ENCODE measurements around the gene CBFA2T2. TPM values are rescaled to one million over a fixed set of nuclear protein-coding genes. Genes with fewer than 3 reads are reported as not detected.
A peak's percentile ranks its signal among the peaks of the same experiment; 100 is the strongest.

Gene CBFA2T2
- total RNA-seq, 1 experiment from 2014 or later: 7.5 TPM

DNA sequence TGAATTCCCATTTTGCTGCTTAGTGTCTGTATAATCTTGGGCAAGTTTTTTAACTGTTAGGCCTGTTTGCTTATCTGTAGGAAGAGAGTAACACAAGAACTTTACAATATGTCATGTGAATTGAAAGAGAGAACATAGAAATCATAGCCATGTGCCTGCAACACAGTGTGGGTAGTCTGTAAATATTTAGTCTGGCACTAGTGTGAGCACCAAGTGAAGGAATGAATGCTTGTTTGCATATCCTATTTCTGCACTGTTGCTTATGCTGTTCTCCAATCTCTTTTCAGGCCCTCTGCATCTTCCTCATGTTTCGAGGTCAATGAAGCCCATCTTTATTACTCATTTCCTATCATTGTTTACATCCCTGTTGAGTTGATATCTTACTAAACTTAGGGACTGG lies 49.2 kb downstream of the CBFA2T2 start:
- Histone ChIP-seq H3K27me3 (ENCODE audit: control insufficient read depth, insufficient read depth, low read length) (no peaks in the 10 kb centered on the region), H3K4me3 (ENCODE audit: insufficient read depth, low read depth, low read length) (no peak overlapping the region), H3K36me3 (replicated peaks; ENCODE audit: control insufficient read depth, insufficient read depth, low read length) (no peaks in the 10 kb centered on the region)
- DNase-seq: no peak

DNA sequence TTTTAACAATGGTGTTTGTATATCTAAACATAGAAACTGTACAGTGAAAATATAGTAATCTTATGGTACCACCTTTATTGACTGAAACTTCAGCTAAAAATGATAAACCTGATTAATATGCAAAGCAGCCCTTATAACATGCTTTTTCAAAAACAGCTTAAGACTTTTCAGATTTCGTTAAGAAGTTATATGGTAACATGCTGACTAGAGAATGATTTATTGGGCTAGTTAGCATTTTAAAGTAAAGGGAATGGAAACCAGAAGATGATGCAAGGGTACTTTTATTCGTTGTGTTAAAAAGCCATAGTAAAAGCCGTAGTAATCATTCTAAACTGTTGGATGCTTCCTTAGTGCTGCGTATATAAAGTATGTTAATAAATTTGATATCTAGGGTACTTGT lies 50.5 kb downstream of the CBFA2T2 start:
- no peak for DNase-seq
- Histone ChIP-seq H3K27me3 (ENCODE audit: control insufficient read depth, insufficient read depth, low read length) (no peaks in the 10 kb centered on the region), H3K36me3 (replicated peaks; ENCODE audit: control insufficient read depth, insufficient read depth, low read length) (no peaks in the 10 kb centered on the region), H3K4me3 (ENCODE audit: insufficient read depth, low read depth, low read length) (no peak overlapping the region)

DNA sequence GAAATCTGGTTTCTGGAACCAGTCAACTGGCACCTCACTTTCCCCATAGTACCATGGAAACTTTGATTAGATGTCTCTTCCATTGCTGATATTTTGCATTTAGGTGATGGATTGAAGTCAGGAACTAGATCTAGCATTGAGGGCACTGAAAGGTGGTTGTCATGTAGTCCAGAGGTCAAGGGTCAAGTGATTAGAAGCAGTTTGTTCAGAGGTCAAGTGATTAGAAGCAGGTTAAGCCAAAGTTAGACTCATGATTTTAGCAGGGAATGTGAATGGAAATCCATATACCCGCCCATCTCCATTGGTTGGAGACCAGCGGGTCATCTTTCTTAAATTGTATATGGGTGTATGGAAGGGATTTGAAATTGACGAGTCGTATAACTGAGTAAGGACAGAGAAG lies 51.2 kb downstream of the CBFA2T2 start:
- no peak for DNase-seq
- Histone ChIP-seq H3K4me3 (ENCODE audit: insufficient read depth, low read depth, low read length) (no peak overlapping the region), H3K36me3 (replicated peaks; ENCODE audit: control insufficient read depth, insufficient read depth, low read length) (no peaks in the 10 kb centered on the region), H3K27me3 (ENCODE audit: control insufficient read depth, insufficient read depth, low read length) (no peaks in the 10 kb centered on the region)

DNA sequence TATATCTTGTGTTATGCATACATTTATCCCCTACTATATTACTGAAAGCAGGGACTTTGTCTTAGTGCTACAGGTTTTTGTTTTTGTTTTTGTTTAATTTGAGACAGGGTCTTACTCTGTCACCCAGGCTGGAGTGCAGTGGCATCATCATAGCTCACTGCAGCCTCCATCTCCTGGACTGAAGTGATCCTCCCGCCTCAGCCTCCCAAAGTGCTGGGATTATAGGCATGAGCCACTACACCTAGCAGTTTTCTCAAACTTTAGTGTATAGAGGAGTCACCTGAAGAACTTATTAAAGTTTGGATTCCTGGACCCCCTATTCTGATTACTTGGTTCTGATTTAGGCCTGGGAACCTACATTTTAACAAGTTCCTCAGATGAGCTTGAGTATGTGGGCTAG lies 51.9 kb downstream of the CBFA2T2 start:
- Histone ChIP-seq H3K27me3 (ENCODE audit: control insufficient read depth, insufficient read depth, low read length) (no peaks in the 10 kb centered on the region), H3K4me3 (ENCODE audit: insufficient read depth, low read depth, low read length) (no peak overlapping the region), H3K36me3 (replicated peaks; ENCODE audit: control insufficient read depth, insufficient read depth, low read length) (no peaks in the 10 kb centered on the region)
- no peak for DNase-seq

DNA sequence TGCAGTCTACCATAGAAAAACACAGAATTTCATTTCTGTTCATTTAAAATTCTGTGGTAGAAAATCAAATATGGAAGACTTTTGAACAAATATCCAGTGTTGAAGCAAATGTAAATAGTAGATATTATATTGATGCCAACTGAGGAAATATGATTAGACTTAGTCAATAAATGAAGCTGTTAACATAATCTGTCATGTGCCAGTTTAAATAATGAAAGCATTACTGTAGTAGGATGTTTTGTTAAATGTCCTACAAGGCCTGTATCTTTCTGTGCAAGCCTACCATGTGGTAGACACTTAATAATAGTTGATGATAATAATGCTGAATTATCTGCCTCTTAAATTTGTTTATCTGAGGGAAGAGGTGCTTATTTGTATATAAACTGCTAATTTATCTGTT lies 55.9 kb downstream of the CBFA2T2 start:
- Histone ChIP-seq H3K4me3 (ENCODE audit: insufficient read depth, low read depth, low read length) (no peak overlapping the region), H3K27me3 (ENCODE audit: control insufficient read depth, insufficient read depth, low read length) (no peaks in the 10 kb centered on the region), H3K36me3 (replicated peaks; ENCODE audit: control insufficient read depth, insufficient read depth, low read length) (no peaks in the 10 kb centered on the region)
- DNase-seq: no peak

DNA sequence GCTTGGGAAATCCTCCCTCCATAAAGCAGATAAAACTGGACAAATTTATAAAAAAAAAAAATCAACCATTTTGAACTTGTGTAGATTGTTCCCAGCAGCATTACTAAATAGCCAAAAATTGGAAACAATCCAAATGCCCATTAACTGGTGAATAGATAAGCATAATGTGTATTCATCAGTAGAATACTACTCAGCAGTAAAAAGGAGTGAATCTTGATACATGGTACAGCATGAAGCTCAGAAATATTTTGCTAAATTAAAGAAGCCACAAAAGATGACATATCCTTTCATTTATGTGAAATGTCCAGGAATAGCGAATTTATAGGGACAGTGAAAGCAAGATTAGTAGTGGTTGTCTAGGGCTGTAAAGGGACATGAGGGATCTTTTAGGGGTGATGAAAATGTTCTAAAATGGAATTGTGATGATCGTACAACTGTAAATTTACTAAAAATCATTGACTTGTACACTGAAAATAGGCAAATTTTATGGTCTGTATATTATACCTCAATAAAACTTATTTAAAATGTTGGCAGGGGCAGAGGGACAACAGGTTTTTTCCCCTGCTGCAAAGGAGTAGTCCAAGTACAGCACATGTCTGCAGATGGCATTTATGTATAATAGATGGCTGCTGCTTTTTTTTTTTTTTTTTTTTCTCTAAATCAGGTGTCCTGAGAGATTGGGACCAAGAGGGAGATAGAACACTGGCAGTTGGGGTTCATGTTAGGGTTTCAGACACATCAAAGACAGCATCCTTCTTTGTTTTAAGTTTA lies 59.5 kb downstream of the CBFA2T2 start:
- Histone ChIP-seq H3K4me3 (ENCODE audit: insufficient read depth, low read depth, low read length) (no peak overlapping the region), H3K36me3 (replicated peaks; ENCODE audit: control insufficient read depth, insufficient read depth, low read length) (no peaks in the 10 kb centered on the region), H3K27me3 (ENCODE audit: control insufficient read depth, insufficient read depth, low read length) (no peaks in the 10 kb centered on the region)
- DNase-seq: no peak

DNA sequence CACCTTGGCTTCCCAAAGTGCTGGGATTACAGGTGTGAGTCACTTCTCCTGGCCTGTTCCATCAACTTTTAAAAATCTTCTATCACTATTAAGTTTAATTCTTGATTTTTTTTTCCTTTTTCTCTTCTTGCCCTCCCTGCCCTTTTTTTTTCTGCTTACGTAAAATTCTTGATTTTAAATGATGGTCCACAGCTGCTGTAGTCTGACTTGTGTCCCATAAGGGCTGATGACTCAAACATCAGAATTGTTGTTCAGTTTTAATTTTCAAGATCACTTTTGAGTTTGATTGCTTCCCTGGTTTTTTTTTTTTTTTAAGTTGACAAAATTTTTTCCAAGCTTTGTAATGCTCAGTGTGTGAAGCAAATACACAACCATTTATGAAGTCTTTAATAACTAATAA lies 61.9 kb downstream of the CBFA2T2 start:
- no peak for DNase-seq
- H3K27me3 ChIP-seq (ENCODE audit: control insufficient read depth, insufficient read depth, low read length): no peaks in the 10 kb centered on the region
- no peak overlapping the region for H3K4me3 ChIP-seq (ENCODE audit: insufficient read depth, low read depth, low read length)
- H3K36me3 ChIP-seq (replicated peaks; ENCODE audit: control insufficient read depth, insufficient read depth, low read length): no peaks in the 10 kb centered on the region

DNA sequence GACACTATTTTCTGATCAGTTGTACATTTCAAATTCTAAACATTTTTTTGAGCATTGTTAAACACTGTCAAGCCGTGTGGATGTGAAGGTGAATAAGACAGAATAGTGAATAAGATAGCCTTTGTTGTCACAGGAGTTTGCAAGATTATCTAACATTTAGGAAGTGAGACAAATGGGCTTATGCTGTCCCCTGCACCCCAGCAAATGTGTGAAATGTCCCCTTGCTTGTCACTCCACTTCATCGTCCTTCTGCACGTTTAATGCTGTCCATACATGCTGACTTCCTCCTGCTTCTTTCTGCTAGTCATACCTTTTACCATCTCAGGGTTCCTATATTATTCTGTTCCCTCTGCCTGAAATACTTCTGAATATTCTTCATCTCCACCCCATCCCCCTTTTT lies 62.6 kb downstream of the CBFA2T2 start:
- Histone ChIP-seq H3K36me3 (replicated peaks; ENCODE audit: control insufficient read depth, insufficient read depth, low read length) (no peaks in the 10 kb centered on the region), H3K4me3 (ENCODE audit: insufficient read depth, low read depth, low read length) (no peak overlapping the region), H3K27me3 (ENCODE audit: control insufficient read depth, insufficient read depth, low read length) (no peaks in the 10 kb centered on the region)
- DNase-seq: no peak

DNA sequence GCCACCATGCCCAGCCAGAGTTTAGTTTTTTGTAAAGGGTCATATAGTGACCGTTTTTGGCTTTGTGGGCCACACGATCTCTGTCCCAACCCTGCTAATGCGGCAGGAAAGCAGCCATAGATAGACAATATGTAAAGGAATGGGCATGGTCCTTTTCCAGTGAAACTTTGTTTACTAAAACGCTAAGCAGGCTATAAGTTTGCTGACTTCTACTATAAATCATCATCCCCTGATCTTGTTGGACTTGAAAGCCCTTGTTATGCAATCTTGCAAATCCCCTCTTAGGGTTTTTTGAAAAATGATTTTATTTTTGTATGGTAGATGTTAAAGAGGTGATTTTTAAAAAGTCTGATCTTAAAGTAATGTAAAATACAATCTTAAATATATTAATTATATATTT lies 63.6 kb downstream of the CBFA2T2 start:
- Histone ChIP-seq H3K36me3 (replicated peaks; ENCODE audit: control insufficient read depth, insufficient read depth, low read length) (no peaks in the 10 kb centered on the region), H3K27me3 (ENCODE audit: control insufficient read depth, insufficient read depth, low read length) (no peaks in the 10 kb centered on the region), H3K4me3 (ENCODE audit: insufficient read depth, low read depth, low read length) (no peak overlapping the region)
- DNase-seq: no peak

DNA sequence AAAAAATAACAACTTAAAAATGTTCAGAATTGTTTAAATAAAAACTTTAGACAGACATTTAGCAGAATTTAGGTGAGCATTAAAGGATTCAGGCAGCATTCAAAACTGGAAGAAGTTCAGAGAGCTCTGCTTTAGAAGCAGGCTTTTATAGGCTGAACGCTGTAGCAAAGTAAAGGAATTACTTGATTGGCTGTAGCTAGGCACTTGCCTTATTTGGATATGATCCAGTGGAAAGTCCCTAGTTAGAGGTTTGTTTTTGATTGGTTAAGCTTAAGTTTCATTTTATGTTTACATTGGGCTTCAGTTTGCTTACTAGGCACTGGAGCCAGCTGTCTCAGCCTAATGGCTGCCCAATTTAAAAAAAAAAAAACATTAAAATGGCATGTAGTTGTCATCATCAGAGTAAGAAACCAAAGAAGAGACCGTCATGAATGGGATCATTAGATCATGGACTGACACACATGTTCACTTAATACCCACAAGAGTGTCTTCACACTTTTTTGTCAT lies 65.1 kb downstream of the CBFA2T2 start:
- Histone ChIP-seq H3K36me3 (replicated peaks; ENCODE audit: control insufficient read depth, insufficient read depth, low read length) (no peaks in the 10 kb centered on the region), H3K27me3 (ENCODE audit: control insufficient read depth, insufficient read depth, low read length) (no peaks in the 10 kb centered on the region), H3K4me3 (ENCODE audit: insufficient read depth, low read depth, low read length) (no peak overlapping the region)
- peak; percentile 46 for DNase-seq

DNA sequence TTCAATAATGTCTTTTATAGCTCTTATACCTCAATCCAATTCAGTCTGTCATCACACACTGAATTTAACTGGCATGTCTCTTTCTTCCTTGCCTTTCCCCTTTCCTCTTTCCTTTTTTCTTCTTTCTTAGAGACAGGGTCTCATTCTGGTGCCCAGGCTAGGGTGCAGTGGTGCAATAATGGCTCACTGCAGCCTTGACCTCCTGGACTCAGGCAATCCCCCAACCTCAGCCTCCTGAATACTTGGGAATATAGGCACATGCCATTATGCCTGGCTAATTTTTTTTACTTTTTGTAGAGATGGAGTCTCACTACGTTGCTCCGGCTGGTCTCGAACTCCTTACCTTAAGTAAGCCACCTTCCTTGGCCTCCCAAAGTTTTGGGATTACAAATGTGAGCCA lies 65.9 kb downstream of the CBFA2T2 start:
- no peaks in the 10 kb centered on the region for H3K36me3 ChIP-seq (replicated peaks; ENCODE audit: control insufficient read depth, insufficient read depth, low read length)
- DNase-seq: no peak
- H3K27me3 ChIP-seq (ENCODE audit: control insufficient read depth, insufficient read depth, low read length): no peaks in the 10 kb centered on the region
- H3K4me3 ChIP-seq (ENCODE audit: insufficient read depth, low read depth, low read length): no peak overlapping the region

DNA sequence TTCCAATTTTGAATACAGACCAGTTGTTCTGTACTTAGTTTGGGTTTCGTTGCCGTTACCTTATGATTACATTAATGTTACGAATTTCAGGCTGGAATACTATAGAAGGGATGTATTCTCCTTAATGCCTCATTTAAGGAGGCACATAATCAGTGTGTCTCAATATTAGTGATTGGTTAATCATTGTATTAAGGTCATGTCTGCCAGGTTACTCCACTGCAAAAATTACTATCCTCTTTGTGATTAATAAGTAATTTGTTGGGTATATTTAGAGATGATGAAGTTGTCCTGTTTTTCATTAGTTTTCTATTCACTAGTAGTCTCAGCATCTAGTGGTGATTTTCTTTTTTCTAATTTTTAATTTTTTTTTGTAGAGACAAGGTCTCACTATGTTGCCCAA lies 66.3 kb downstream of the CBFA2T2 start:
- Histone ChIP-seq H3K27me3 (ENCODE audit: control insufficient read depth, insufficient read depth, low read length) (no peaks in the 10 kb centered on the region), H3K36me3 (replicated peaks; ENCODE audit: control insufficient read depth, insufficient read depth, low read length) (no peaks in the 10 kb centered on the region), H3K4me3 (ENCODE audit: insufficient read depth, low read depth, low read length) (no peak overlapping the region)
- no peak for DNase-seq

DNA sequence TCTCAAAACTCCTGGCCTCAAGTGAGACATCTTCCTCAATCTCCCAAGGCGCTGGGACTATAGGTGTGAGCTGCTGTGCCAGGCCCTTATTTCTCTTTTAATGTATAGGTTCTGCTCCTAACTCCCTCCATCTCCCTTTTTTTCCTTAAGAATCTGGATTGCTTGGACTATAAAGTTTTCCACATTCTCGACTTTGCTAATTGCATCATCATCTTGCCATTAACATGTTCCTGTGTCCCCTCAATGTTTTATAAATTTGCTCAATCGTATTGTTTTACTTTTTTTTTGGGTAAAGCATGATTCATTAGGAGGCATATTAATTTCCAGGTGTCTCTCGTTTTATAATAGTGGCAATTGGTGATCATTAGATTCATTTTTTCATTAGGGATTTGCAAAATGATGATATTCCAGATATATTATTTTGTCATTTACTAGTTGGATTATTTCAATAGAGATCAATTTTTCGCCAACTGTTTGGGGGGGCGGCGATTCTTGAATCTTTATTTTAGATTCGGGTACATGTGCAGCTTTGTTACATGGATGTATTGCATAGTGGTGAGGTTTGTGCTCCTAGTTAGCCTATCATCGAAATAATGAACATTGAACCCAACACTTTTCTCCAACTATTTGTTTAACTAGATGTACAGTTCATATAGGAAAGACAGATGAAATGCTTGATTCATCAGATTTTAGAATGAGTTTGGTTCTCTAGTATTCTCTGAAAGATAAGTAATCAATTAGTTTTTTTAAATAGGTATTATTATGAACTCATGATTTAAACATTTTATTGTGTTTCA lies 68.7 kb downstream of the CBFA2T2 start:
- DNase-seq: no peak
- Histone ChIP-seq H3K4me3 (ENCODE audit: insufficient read depth, low read depth, low read length) (no peak overlapping the region), H3K27me3 (ENCODE audit: control insufficient read depth, insufficient read depth, low read length) (no peaks in the 10 kb centered on the region), H3K36me3 (replicated peaks; ENCODE audit: control insufficient read depth, insufficient read depth, low read length) (no peaks in the 10 kb centered on the region)

DNA sequence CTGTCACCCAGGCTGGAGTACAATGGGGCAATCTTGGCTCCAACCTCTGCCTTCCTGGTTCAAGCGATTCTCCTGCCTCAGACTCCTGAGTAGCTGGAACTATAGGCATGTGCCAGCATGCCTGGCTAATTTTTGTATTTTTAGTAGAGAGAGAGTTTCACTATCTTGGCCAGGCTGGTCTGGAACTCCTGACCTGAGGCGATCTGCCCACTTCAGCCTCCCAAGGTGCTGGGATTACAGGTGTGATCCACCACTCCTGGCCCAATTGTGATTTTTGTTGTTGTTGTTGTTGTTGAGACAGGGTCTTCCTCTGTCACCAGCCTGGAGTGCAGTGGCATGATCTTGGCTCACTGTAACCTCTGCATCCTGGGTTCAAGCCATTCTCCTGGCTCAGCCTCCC lies 69.3 kb downstream of the CBFA2T2 start:
- no peak for DNase-seq
- Histone ChIP-seq H3K36me3 (replicated peaks; ENCODE audit: control insufficient read depth, insufficient read depth, low read length) (no peaks in the 10 kb centered on the region), H3K27me3 (ENCODE audit: control insufficient read depth, insufficient read depth, low read length) (no peaks in the 10 kb centered on the region), H3K4me3 (ENCODE audit: insufficient read depth, low read depth, low read length) (no peak overlapping the region)

DNA sequence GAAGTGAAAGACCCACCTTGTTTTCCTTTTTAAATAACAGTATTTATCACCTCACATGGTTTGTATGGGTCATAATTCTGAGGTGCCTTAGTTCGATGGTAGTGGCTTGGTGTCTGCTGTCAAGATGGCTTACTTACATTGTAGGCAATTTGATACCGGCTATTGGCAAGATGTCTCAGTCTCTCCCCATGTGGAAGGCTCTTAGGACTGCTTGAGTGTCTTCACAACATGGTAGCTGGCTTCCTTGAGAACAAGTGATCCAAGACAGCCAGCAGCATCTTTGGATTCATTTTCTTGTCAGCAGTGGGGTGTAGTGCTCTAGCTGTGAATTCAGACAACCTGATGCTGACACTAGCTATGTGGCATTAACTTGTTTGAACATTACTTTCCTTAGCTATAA lies 70.1 kb downstream of the CBFA2T2 start:
- H3K27me3 ChIP-seq (ENCODE audit: control insufficient read depth, insufficient read depth, low read length): no peaks in the 10 kb centered on the region
- H3K36me3 ChIP-seq (replicated peaks; ENCODE audit: control insufficient read depth, insufficient read depth, low read length): no peaks in the 10 kb centered on the region
- H3K4me3 ChIP-seq (ENCODE audit: insufficient read depth, low read depth, low read length): no peak overlapping the region
- no peak for DNase-seq

Measured in H7 (cell line).